NOMO-1 treated with dmso at 0.1 percent for 144 hours (cell line): Measurements from ENCODE around the gene CDRT4.

ENCODE experiments used
- DNase-seq: peaks from one replicate; lab custom pipeline; 2025; ENCODE audit not compliant: unreplicated experiment; lab: John Stamatoyannopoulos, UW

CDRT4 gene

GRCh38 chr17:15492791-15493692, 25.6 kb upstream of the CDRT4 start:
- DNase-seq = no peak

DNA sequence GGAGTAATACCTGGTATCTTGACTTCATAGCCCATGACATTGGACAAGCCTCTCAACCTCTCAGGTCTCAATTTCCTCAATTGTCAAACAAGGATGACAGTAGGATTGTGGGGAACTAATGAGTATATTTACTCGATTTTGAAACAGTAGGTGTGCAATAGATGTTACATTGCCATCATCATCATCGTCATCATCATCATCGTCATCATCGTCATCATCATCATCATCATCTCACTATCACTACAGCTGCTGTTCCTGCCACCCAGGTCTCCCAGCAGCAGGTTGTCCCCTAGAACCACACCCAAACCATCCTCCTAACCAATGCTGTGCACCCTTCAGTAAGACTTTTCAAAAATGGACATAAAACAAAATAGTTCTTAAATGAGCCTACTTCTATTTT, 24.8 kb upstream of the CDRT4 start:
- no peak for DNase-seq

GRCh38 chr17:15490634-15491261, 23.3 kb upstream of the CDRT4 start:
- DNase-seq = no peak

- no peak for DNase-seq
Observed at GRCh38 chr17:15488557-15488956, 21.1 kb upstream of the CDRT4 start.

DNA sequence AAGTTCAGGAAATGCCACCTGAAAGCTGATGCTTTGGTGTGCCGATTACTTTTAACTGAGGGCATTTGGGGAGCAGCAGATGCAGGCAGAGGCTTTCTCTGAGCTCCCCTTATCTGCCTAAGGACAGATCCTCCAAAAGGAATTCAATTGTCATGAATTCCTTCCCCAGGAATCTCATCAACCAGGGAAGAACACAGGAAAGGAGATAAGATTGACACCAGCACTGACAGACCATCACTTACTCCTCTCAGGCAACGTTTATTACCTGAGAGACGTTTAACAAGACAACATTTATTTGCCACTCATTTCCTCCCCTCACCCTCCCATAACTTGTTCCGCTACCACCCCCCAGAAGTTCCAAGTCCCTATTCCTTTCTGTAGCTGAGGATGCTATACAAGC, 17.6 kb upstream of the CDRT4 start:
- no peak for DNase-seq

DNA sequence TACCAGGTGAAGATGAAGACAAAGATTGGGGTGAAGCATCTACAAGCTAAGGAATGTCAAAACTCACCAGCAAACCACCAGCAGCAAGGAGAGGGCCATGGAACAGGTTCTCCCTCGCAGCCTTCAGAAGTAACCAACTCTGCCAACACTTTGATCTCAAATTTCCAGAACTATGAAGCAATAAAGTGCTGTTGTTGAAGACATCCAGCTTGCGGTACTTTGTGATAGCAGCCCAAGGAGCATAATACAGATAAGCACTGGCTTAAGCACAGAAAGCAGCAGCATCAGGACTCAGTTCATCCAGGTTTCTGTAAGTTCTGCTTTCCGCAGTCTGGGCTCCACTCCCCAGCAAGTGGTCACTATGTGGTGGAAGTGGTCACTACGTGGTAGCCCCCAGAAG, 16.0 kb upstream of the CDRT4 start:
- DNase-seq = no peak

DNA sequence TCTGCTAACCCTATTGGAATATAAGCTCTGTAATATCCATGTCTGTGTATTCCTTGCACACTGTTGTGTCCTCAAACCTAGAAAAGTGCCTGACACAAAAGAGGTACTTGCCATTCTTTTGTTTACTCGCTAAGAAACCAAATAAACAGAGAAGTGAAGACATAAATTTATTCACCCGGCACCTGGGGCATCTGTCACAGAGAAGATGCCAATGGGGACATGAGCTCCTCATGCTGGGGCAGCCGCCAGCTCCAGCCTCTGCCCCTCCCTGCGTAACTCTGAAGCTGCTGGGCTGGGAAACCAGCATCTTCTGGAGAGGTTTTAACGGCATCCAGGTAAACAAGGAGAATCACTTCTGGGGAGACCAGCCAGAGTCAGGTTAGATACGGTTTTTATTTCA, 15.1 kb upstream of the CDRT4 start:
- no peak for DNase-seq

GRCh38 chr17:15481481-15481880, 14.1 kb upstream of the CDRT4 start:
- DNase-seq = no peak

DNA sequence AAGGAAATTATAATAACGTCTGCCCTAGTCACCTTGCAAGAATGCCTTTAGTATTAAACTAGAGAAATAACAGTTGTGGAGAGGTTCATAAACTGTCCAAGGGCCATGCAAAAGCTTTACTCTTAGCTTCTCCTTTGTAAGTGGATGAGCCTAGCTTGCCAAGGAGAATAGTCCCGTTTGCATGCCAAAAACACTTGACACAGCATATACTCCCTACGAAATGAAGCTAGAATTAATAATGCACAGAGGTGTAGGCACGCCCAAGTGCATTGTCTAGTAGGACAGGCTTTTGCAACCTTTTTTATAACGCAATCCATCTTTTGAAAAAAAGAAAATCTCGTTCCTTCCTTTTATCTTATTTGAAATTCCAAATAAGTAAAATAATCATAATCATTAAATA, 12.8 kb upstream of the CDRT4 start:
- no peak for DNase-seq

DNA sequence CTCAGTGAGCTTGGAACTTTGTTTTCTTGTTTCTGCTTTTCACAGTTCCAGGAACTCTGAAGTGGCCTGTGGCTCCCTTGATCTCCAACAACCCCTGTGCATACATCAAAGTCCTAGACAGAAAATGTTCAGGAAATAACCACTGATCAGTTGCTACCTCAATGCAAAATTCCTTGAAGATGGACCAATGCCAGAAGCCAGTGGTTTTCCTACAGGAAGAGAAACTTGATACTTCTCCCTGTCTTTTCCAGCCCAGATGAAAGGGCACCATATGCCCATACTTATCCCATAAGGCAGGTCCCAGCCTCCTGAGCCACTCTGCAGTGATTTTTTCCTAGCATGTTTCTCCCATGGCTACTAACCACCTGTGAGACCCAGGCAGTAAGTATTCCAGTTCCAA, 12.3 kb upstream of the CDRT4 start:
- DNase-seq = no peak

DNA sequence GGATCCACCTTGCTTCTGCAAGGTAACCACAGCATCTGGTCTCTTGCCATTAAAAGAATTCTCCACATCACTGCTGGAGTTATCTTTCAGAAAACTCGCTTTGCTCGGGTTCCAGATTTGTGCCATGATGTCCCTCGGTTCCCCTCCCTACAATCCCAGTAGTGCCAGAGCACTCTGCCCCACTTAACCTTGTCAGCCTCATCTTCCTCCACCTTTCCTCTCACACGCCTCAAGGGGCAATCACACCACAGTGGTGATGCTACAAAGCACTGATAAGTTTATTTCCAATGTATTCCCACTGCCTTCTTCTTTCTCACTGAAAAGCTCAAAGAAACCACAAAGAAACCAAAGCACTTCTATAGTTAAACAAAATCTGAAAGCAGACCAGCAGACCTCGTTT, 11.4 kb upstream of the CDRT4 start:
- DNase-seq = no peak

- DNase-seq = no peak
Observed at GRCh38 chr17:15475631-15476354, 8.4 kb upstream of the CDRT4 start.

- DNase-seq = no peak
Observed at GRCh38 chr17:15472891-15473290, 5.5 kb upstream of the CDRT4 start.

- DNase-seq = no peak
Observed at GRCh38 chr17:15470536-15470935, 3.1 kb upstream of the CDRT4 start.

DNA sequence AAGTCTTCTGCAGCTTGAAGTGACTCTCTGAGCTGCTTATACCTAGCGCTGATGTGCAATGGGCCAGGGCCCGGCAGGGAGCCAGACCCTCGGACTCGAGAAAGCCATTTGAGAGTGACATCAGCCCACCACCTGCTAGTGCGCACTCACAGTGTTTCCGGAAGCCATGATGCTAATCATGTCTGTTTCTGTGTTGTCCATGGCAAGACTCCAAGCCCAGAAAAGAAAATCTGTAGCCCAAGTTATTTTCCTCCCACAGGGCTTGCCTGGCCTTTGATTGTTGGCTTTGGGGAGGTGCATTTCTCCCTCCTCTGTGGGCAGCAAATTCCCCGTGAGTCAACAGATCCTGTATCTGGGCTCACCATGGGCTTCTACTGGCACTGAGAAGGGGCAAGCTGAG, 1.8 kb upstream of the CDRT4 start:
- DNase-seq = no peak

DNA sequence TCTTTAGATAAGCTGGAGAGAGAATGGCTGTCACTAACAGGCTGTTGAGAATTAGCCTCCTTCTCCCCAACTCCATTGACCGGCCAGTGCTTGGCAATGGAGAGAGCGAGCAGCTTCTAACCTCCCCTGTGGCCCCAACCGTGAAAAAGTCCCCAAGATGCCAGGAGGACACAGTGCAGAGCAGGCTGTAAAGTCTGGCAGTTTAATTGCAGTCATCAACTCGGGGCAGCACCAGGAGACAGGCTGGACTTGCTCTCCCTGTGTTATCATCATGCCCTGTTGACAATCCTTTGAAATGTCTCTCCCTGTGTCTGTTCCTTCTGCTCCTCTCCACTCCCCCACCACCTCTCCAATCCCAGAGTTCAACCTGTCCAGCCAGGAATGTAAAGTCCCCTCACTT, 705 bp upstream of the CDRT4 start:
- no peak for DNase-seq

DNA sequence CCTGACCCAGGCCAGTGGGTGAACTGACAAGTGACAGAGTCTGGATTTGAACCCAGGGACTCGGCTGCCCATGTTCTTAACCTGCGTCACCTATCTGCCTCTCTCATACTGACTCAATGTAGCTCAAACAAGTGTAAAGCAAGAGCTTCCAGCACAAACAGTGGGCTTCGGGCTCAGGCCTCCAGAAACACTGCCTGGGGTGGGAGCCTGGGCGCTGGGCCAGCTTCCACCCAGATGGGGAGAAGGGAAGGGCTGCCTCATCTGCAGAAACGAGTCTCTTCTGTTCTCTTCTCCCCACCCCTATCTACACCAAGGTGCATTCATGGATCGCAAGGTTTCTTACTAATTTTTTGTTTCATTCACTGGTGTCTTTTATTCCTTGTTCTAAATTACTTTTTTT, 1.3 kb downstream of the CDRT4 start:
- no peak for DNase-seq

GRCh38 chr17:15465045-15465701, 2.2 kb downstream of the CDRT4 start:
- DNase-seq = no peak

- no peak for DNase-seq
Observed at GRCh38 chr17:15464231-15464985, 3.0 kb downstream of the CDRT4 start.

- DNase-seq = no peak
Observed at GRCh38 chr17:15462976-15463772, 4.2 kb downstream of the CDRT4 start.
